Thoracic aorta (tissue), 2 donors: ENCODE data around the gene ADRM1. TPM values are rescaled to one million over a fixed set of nuclear protein-coding genes. Genes with fewer than 3 reads are reported as not detected.

ENCODE experiments used
- ATAC-seq: fragments of 150-250 bp; one replicate; pipeline ENCODE4 v1.8.0; 2017; ENCODE audit warnings: low read depth; ENCODE audit not compliant: insufficient number of reproducible peaks, low FRiP score
- DNase-seq: peaks from one replicate; pipeline ENCODE4 v3.0.0-alpha.2; 2020; ENCODE audit warnings: low spot score
- H3K27ac ChIP-seq, 2 donors: fragments of 200-600 bp; sonication (generic); 1 replicate in 1 of 2; 2 replicates in 1 of 2; pipeline ENCODE4 v1.5.1; 2016; ENCODE audit warnings: mild to moderate bottlenecking in 2 of 2, moderate library complexity in 2 of 2
- H3K27me3 ChIP-seq: fragments of 200-600 bp; sonication (generic); replicated peaks from 2 replicates; pipeline ENCODE4 v1.6.0; 2016; ENCODE audit warnings: mild to moderate bottlenecking; ENCODE audit not compliant: insufficient read depth
- H3K36me3 ChIP-seq: fragments of 200-600 bp; sonication (generic); one replicate; pipeline ENCODE4 v1.5.1; 2016
- H3K4me1 ChIP-seq, 2 donors: fragments of 200-600 bp; sonication (generic); 1 replicate in 1 of 2; 2 replicates in 1 of 2; pipeline versions ENCODE4 v1.5.1 to v1.6.0; 2016; ENCODE audit warnings: low read depth in 2 of 2, mild to moderate bottlenecking in 1 of 2; ENCODE audit not compliant: control insufficient read depth in 1 of 2
- H3K4me3 ChIP-seq: fragments of 200-600 bp; sonication (generic); 2 replicates; pipeline ENCODE4 v1.5.1; 2016; ENCODE audit warnings: mild to moderate bottlenecking
- H3K9me3 ChIP-seq: fragments of 200-600 bp; sonication (generic); 2 replicates; pipeline ENCODE4 v1.5.1; 2016
- CTCF ChIP-seq: fragments of 200-600 bp; sonication (generic); IDR thresholded peaks from one replicate; pipeline ENCODE4 v1.5.1; 2019; ENCODE audit warnings: antibody characterized with exemption
- total RNA-seq, 2 donors: library from RNA; depleted of rRNA; stranded (reverse); fragments of >200 nt; gene quantifications; one replicate each; pipeline versions ENCODE4 v1.1.0 to v1.2.3, GENCODE V29; 2016

Gene ADRM1
- total RNA-seq, 2 donors from 2014 or later, result 98.8 to 113 TPM

- no peaks in the 10 kb centered on the region for H3K4me1 ChIP-seq
- ATAC-seq (no peak), DNase-seq (no peak)
- H3K27ac ChIP-seq, result no peak overlapping the region
- no peaks in the 10 kb centered on the region for H3K9me3 ChIP-seq
- H3K27me3 ChIP-seq, result no peaks in the 10 kb centered on the region
- H3K4me3 ChIP-seq, result no peak overlapping the region
- TF ChIP-seq CTCF, result no peak
- H3K36me3 ChIP-seq, result peaks cover 71% of the 10 kb centered on the region
Observed at GRCh38 chr20:62313460-62314338, 10.9 kb downstream of the ADRM1 start.

- peaks cover 73% of the 10 kb centered on the region for H3K36me3 ChIP-seq
- ATAC-seq (no peak), DNase-seq (no peak)
- TF ChIP-seq CTCF, result no peak
- no peak overlapping the region for H3K4me3 ChIP-seq
- H3K27me3 ChIP-seq, result no peaks in the 10 kb centered on the region
- H3K27ac ChIP-seq, result no peak overlapping the region
- no peaks in the 10 kb centered on the region for H3K4me1 ChIP-seq
- no peaks in the 10 kb centered on the region for H3K9me3 ChIP-seq
Observed at GRCh38 chr20:62314339-62314638, 11.5 kb downstream of the ADRM1 start.

- Histone ChIP-seq H3K36me3 (peaks cover 71% of the 10 kb centered on the region), H3K4me1 (no peaks in the 10 kb centered on the region), H3K27me3 (no peaks in the 10 kb centered on the region), H3K9me3 (no peaks in the 10 kb centered on the region), H3K27ac (no peak overlapping the region), H3K4me3 (no peak overlapping the region)
- DNase-seq (no peak), ATAC-seq (no peak)
- TF ChIP-seq CTCF, result no peak
Observed at GRCh38 chr20:62314711-62315302, 12.0 kb downstream of the ADRM1 start.

- DNase-seq, result no peak
- no peaks in the 10 kb centered on the region for H3K4me1 ChIP-seq
- no peak overlapping the region for H3K4me3 ChIP-seq
- peaks cover 68% of the 10 kb centered on the region for H3K36me3 ChIP-seq
- no peak for TF ChIP-seq CTCF
- ATAC-seq, result no peak
- H3K9me3 ChIP-seq, result no peaks in the 10 kb centered on the region
- no peak overlapping the region for H3K27ac ChIP-seq
- no peaks in the 10 kb centered on the region for H3K27me3 ChIP-seq
Observed at GRCh38 chr20:62315773-62316172, 13.0 kb downstream of the ADRM1 start.

- H3K27ac ChIP-seq, result no peak overlapping the region
Observed at GRCh38 chr20:62316331-62317166, 13.8 kb downstream of the ADRM1 start.

More at GRCh38 chr20:62316331-62317166, 13.8 kb downstream of the ADRM1 start:
- H3K27me3 ChIP-seq, result no peaks in the 10 kb centered on the region
- H3K4me3 ChIP-seq, result no peak overlapping the region
- no peak for ATAC-seq
- H3K4me1 ChIP-seq, result no peaks in the 10 kb centered on the region
- TF ChIP-seq CTCF, result no peak
- peaks cover 61% of the 10 kb centered on the region for H3K36me3 ChIP-seq
- H3K9me3 ChIP-seq, result no peaks in the 10 kb centered on the region
- DNase-seq, result no peak
